A172 (cell line): ENCODE data around the gene TBC1D2B. TPM values are rescaled to one million over a fixed set of nuclear protein-coding genes. Genes with fewer than 3 reads are reported as not detected.
"Not testable (repeated sequence)": the region's sequence is repeated elsewhere in the genome, so short reads cannot be mapped to it uniquely, and the experiment has no call there.

Source experiments
- DNase-seq: peaks from one replicate; pipeline ENCODE4 v3.0.0-alpha.2; 2015; ENCODE audit warnings: low spot score
- total RNA-seq: library from RNA; depleted of rRNA; stranded (reverse); fragments of >200 nt; shearing (Covaris generic); gene quantifications from 2 replicates; pipeline ENCODE4 v1.2.3, GENCODE V29; 2014

Gene TBC1D2B
- total RNA-seq, 1 experiment from 2014 or later: 14.5 TPM

DNA sequence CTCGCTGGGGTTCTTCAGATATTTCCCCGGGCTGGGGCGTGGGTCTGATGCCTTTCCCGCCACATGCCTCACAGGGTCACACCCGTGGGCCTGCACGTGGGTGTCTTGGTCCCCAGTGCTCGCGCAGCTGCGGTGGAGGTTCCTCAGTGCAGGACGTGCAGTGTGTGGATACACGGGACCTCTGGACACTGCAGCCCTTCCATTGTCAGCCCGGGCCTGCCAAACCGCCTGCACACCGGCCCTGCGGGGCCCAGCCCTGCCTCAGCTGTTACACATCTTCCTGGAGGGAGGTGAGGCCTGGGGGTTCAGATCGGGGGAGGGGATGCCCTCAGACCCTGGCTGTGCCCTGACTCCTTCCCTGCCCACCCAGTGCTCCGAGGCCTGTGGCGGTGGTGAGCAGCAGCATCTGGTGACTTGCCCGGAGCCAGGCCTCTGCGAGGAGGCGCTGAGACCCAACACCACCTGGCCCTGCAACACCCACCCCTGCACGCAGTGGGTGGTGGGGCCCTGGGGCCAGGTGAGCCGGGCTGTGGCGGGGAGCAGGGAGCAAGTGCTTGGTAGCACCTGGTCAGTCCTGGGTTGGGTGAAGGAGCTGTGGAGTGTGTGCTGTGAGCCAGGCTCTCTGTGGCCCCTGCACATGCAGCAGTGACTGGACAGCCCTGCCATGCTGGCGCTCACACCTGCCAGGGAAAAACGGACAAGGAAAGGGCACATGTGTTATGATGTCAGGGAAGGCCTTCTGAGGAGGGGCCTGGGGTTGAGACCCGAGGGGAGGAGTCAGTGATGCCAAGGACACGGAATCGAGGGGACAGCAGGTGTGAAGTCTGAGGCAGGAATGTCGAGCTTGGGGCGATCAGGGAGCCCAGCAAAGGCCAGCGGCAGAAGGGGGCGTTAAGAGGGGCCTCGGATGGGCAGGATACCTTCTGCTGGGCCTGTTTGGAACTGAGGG is 88.9 kb downstream of the TBC1D2B start:
- no peak for DNase-seq

DNA sequence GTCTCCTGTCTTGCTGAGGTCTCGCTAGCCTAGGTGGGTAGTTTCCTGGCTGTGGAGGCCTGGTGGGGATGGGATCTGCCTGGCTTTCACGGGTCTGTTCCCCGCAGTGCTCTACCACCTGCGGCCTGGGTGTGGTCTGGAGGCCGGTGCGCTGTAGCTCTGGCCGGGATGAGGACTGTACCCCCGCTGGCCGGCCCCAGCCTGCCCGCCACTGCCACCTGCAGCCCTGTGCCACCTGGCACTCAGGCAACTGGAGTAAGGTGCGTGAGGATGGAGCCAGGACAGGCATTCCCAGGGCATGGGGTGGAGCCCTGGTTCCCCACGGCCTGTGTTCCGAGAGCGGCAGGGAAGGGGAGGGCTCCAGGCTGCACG is 89.8 kb downstream of the TBC1D2B start:
- DNase-seq: not testable (repeated sequence)

DNA sequence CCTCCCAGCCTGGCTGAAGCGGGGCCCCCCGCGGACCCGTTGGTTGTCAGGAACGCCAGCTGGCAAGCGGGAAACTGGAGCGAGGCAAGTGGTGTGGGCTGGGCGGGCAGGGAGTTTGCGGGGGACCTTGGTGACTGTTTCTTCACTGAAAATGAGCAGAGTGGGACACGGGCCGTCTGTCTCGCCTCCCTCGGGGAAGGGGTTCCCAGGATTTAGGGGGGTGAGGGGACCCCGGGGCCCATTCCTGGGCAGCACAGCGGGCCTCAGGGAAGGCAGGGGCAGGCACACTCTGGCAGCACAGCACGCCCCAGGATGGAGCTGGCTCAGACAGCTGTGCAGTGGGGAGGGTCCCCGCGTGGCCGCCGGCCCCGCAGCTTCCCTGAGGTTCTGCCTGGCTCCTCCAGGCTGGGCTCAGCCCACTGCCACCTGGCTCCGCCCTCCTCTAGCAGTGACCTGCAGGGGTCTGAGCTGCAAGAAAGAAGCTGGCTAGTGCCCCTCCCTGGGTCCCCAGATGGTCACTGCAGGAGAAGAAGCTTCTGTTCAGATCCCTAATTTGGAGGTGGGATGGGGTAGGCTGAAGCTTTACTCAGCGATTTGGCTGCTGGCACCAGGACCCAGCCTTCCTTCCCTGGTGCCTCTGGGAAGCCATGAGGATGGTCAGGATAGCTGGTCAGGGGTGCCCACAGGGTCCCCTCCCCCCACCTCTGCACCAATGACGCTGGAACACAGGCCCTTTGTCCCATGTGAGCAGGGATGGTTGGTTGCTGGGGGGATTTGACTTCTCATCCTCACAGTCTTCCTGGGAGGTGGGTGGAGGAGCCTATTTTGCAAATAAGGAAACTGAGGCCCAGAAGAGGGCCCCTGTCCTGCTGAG is 90.4 kb downstream of the TBC1D2B start:
- DNase-seq: no peak

DNA sequence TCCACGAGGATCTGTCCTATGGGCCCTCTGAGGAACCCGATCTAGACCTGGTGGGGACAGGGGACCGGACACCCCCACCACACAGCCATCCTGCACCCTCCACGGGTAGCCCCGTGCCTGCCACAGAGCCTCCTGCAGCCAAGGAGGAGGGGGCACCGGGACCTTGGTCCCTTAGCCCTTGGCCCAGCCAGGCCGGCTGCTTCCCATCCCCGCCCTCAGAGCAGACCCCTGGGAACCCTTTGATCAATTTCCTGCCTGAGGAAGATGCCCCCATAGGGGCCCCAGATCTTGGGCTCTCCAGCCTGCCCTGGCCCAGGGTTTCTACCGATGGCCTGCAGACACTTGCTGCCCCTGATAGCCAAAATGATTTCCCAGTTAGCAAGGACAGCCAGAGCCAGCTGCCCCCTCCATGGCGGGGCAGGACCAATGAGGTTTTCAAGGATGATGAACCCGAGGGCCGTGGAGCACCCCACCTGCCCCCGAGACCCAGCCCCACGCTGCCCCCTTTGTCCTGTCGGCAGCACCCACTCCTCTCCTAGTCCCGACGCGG is 91.5 kb downstream of the TBC1D2B start:
- no peak for DNase-seq

DNA sequence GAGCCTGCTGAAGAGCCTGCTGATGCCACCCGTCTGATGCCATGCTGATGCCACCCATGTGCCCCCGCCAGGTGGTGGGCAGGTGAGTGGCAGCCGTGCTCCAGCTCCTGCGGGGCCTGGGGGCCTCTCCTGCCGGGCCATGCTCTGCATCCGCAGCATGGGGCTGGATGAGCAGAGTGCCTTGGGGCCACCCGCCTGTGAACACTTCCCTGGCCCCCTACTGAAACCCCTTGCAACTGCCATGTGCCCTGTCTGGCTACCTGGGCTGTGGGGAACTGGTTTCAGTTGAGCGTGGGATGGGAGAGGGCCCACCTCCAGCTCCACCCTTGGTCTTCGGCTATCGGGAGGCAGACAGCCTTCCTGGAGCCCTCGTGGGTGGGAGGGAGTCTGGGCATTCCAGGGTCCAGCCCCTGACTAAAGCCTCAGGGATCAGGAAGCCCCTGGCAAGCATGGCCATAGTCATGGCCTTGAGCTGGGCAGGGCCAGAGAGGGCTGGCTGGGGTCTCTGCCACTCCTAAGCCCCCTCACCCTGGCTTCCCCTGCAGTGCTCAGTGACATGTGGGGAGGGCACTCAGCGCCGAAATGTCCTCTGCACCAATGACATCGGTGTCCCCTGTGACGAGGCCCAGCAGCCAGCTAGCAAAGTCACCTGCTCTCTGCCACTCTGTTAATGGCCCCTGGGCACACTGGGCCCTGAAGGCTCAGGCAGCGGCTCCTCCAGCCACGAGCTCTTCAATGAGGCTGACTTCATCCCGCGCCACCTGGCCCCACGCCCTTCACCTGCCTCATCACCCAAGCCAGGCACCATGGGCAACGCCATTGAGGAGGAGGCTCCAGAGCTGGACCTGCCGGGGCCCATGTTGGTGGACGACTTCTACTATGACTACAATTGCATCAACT is 92.2 kb downstream of the TBC1D2B start:
- DNase-seq: no peak

DNA sequence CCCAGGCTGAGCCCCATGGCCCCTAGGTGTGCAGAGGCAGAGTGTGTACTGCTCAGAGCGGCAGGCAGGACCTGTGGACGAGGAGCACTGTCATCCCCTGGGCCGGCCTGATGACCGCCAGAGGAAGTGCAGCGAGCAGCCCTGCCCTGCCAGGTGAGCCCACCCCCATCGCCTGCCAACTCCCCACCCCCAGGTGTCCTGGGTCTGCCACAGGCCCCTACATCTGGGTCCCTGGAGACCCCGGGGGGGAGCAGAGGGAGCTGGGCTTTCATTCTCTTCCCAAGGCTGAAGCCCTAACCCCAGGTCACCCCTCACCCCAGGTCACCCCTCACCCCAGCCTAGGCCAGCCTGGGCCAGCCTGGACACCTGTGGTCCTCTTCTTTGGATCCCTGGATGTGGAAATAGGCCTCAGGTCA is 93.1 kb downstream of the TBC1D2B start:
- DNase-seq: no peak

DNA sequence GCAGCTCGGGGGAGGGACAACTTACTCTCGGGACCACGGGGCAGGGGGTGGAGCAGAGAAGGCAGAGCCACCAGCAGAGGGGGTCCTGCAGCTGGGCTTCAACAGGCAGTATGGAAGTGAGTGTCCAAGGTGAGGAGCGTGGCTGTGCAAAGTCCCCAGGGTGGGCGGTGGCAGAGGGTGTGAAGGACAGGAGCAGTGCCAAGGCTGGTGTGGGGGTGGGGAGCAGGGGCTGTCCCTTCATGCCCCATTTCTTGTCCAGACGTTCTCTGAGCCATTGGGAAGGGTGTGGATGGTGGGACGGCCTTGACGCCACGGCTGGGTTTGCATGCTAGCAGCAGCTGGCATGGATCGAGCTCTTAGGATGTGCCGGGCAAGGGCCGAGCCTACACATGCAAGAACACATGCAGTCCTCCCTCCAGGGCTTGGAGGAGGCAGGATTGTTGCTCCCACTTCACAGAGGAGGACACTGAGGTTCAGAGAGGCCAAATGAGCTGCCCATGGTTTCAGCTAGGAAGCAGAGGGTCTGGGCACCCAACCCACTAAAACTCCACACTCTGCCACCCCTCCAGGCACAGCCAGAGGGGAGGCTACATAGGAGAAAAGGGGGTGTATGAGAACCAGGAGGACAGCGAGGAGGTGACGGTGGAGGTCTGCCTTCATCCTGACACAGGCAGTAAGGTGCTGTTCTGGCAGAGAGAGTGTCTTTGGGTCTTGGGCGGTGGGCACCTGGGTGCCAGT is 93.6 kb downstream of the TBC1D2B start:
- DNase-seq: no peak

DNA sequence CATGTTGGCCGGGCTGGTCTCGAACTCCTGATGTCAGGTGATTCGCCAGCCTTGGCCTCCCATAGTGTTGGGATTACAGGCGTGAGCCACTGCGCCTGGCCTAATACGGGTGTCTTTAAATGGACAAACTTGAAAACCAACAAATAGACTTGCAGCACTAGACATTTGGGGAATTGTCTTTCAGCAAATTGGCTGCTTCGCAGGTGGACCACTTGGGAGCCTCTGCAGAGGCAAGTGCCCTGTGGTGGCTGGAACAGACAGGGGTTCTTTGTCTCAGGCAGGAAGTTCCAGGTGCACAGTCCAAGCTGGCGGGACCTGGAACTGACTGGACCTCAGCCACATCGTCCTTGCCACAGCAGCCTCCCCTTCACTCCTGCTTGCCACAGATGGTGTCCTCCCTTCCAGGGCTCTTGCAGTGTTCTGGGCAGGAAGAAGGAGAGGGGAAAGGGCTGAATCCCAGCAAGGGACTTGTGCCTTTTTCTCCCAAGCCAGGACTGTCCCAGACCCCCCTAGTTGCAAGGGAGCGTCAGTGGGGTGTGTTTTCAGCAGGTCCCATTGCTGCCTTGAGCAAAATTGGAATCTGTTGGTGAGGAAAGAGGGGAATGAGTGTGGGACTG is 94.3 kb downstream of the TBC1D2B start:
- no peak for DNase-seq

DNA sequence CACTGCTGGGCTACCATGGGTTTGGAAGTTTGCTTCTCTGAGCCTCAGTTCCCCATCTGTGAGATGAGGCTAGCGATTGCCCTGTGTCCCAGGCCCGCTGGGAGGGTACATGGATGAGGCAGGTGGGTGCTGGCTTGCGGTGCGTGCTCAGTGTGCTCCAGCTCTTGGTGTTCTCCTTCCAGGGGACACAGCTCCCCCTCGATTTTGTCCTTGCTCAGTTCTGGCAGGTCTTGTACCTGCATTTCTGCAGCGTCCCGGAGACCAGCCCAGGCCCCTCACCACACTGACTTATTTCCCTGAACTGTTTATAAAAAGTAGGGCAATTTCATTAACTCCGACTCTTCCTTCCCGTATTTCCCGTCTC is 95.4 kb downstream of the TBC1D2B start:
- DNase-seq: no peak

DNA sequence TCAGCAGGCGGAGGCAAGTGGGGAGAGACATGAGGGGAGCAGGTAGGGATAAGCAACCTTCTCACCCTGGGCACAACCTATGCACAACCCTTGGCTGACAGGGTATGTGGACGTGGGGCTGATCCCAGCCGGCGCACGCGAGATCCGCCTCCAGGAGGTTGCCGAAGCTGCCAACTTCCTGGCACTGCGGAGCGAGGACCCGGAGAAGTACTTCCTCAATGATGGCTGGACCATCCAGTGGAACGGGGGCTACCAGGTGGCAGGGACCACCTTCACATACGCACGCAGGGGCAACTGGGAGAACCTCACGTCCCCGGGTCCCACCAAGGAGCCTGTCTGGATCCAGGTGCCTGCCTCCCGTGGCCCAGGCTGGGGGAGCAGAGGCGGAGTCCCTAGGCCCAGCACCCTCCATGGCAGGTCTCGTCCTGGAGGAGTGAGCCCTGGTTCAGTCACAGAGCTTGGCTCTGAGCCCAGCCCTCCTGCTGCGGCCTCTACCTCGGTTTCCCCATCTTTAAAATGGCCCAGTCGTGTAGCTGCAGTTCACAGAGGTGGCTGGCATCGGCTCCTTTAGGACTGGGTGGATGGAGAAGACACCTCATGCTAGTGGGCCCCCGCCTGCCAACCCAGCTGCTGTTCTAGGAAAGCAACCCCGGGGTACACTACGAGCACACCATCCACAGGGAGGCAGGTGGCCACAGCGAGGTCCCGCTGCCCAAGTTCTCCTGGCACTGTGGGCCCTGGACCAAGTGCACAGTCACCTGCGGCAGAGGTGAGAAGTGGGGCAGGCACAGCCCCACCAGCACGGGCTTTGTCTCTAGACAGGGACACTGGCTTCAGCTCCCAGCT is 96.0 kb downstream of the TBC1D2B start:
- no peak for DNase-seq

DNA sequence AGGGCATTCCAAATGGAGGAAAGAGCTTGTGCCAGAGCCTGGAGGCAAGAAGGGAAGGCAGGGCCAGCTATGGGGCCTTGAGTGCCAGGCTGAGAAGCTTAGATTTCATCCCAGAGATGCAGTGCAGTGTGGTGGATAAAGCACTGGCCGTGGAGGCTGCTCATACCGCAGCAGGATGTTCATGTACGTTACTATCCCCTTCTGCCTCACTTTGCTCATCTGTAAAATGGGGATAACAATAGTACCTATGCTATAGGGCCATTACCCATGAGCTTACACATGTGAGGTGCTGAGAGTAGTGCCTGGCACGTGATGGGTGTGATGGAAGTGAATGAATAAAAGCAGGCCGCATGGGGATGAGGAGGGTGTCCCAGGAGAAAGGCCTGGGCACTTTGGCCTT is 96.8 kb downstream of the TBC1D2B start:
- not testable (repeated sequence) for DNase-seq

DNA sequence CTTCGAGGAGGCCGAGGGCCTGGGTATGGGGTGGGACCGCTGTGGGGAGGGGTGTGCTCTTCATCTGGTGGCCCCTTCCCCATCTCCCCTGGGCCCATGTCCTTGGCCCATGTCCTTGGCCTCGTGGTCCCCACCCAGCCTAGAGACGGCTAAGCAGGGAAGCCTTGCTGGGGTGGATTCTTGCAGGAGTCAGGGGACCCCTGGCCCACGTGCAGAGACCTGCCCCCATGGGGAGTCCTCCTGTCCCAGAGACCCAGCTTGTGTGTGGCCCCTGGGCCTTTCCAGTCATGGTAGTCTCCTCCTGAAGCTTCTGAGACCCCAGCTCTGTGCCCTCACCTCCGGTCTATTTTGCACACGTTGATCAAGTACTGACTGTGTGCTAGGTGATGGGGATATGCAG is 97.4 kb downstream of the TBC1D2B start:
- no peak for DNase-seq

DNA sequence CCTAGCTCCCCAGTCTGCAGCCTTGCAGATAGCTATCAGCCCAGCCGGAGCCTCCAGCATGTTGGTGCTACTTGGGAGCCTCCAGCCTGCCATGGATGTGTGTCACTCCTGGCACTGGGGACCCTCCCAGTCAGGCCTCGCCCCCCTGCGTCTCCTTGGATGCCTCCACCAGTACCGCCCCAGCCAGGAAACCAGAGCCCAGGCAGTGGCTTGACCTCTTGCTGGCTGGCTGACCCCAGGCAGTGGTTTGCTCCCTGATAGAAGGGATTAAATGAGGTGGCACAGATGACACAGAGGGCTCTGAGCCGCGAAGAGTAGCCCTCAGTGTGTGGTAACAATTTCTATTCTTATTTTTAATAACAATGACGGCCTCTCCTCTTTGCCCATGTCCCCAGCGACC is 98.4 kb downstream of the TBC1D2B start:
- DNase-seq: peak; percentile 57

DNA sequence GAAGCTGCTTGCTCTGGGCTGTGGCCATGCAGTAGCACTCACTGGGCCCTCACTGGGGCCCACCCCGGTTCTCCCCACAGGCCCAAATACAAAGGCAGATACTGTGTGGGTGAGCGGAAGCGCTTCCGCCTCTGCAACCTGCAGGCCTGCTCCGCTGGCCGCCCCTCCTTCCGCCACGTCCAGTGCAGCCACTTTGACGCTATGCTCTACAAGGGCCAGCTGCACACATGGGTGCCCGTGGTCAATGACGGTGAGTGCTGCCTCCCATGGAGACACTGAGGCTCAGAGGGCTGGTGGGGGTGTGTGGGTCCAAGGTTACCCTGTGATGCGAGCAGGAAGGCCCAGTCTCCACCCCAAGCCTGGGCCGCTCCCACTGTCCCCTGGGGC is 98.8 kb downstream of the TBC1D2B start:
- not testable (repeated sequence) for DNase-seq

DNA sequence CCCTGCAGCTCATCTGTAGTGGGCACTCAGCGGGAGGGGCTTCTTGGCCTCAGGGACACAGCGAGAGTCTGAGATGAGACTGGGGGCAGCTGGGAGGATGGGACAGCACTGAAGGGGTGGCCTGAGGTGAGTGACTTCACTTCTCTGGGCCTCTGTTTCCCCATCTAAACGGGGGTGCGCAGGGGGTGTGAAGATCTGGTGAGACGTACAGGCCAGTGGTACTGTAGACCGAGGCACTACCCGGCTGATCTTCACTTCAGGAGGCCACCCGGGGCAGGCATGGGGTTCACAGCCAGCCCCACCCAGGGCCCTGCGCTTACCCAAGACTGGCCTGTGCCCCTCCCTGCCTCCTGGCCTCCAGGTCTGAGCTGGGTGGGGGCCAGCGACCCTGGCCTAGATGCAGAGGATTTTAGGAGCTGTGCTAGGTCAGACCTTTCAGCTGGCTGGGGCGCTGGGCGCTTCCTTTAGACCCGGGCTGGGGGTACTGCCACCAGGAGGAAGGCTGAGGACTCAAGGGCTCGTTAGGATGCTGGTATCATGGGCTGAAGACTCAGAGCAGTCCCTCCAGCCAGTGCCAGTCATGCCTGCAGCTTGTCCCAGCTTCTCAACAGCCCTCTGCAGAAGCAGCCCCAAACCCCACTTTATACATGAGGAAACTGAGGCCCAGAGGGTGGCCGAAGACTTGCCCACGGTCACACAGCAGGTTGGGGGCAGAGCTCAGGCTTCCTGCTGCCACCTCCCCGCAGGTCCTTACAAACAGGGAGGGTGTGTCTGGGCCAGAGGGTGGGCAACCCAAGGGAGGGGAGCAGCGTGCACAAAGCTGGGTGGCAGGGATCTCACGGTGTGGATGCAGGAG is 99.4 kb downstream of the TBC1D2B start:
- DNase-seq: not testable (repeated sequence)

DNA sequence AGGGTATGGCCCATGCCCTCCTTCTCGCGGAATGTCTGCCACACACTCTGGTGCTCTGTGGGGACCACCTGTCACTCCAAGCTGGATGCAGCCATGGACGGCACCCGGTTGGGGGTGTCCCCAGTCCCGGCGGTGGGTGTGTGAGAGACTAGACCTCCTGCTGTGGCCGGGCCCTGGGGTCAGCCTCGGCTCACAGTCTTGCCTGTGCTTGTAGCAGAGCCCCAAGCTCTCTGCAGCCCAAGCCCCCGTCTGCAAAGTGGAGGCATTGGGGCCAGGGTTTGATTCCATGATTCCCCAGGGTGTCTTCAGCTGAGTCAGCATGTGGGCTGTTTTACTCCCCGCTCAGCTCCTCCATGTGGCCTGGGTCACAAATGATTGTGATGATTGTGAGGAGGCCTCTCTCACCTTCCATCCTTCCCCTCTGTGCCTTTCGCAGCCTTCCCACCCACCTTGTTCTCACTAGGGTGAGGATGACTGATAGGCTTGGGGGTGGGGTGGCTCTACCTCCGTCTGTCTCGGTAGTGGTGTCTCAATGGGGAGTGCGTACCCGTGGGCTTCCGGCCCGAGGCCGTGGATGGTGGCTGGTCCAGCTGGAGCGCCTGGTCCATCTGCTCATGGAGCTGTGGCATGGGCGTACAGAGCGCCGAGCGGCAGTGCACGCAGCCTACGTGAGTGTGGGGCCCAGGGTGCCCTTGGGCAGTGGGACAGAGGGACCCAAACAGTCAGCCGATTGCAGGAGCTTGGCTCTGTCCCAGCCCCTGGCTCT is 100.6 kb downstream of the TBC1D2B start:
- not testable (repeated sequence) for DNase-seq

DNA sequence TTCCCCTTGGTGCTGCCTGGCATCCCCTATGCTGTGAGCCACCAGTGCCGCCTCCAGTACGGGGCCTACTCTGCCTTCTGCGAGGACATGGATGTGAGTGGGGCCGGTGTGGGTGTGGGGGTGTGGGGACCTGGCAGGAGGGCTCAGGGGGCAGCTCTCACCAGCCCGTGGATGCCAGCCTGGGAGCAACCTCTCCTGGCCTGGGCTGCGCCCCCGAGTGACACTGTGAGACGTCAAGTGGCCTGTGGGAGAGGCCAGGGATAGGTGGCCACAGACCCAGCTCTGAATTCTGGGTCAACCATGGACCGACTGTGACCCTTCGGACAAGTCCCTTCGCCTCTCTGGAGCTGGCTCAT is 101.4 kb downstream of the TBC1D2B start:
- DNase-seq: not testable (repeated sequence)
